Measurements from ENCODE around the gene GLT1D1. TPM values are rescaled to one million over a fixed set of nuclear protein-coding genes. Genes with fewer than 3 reads are reported as not detected.

Gene GLT1D1
- total RNA-seq, 1 donor from 2014 or later, result 5.4 TPM

DNA sequence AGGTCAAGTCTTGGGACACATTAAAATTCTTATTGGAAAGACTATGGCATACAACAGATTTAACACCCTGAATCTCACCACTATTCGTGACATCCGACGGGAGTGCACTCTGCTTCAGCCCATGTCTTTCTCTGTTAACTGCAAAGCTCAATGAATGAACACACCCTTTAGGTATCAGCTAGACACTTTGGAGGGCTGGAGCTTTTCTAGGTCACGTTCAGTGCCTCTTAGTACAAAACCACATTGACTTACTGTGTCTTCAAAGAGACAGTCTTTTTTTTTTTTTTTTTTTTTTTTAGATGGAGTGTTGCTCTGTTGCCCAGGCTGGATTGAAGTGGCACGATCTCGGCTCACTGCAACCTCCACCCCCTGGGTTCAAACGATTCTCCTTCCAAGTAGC is 80.6 kb downstream of the GLT1D1 start:
- Histone ChIP-seq H3K27me3 (no peaks in the 10 kb centered on the region), H3K4me1 (peaks cover 9% of the 10 kb centered on the region), H2AFZ (replicated peaks) (no peak overlapping the region), H3K9ac (no peak overlapping the region), H3F3A (ENCODE audit: low read depth) (no peaks in the 10 kb centered on the region), H3K9me3 (ENCODE audit: low read depth) (no peaks in the 10 kb centered on the region), H3K79me2 (ENCODE audit: low read depth) (no peaks in the 10 kb centered on the region), H3K4me3 (no peak overlapping the region), H4K20me1 (ENCODE audit: low read depth) (no peaks in the 10 kb centered on the region), H3K4me2 (no peak overlapping the region), H3K36me3 (no peaks in the 10 kb centered on the region), H3K27ac (no peak overlapping the region)
- no peak overlapping the region for H3K4me3 Mint-ChIP-seq
- peaks cover 3% of the 10 kb centered on the region for H3K27me3 Mint-ChIP-seq (ENCODE audit: insufficient read depth, low read depth)
- TF ChIP-seq EZH2phosphoT487 (IDR thresholded peaks at IDR 0.05) (no peak), EZH2 (IDR thresholded peaks at IDR 0.05) (no peak), CTCF (IDR thresholded peaks at IDR 0.05) (no peak)
- H3K36me3 Mint-ChIP-seq, result no peaks in the 10 kb centered on the region
- H3K27ac Mint-ChIP-seq, result no peak overlapping the region
- no peaks in the 10 kb centered on the region for H3K9me3 Mint-ChIP-seq
- DNase-seq (ENCODE audit: low spot score), result no peak
- peaks cover 12% of the 10 kb centered on the region for H3K4me1 Mint-ChIP-seq

- Histone ChIP-seq H3K4me1 (no peaks in the 10 kb centered on the region), H3K36me3 (no peaks in the 10 kb centered on the region), H3K4me3 (no peak overlapping the region), H3K79me2 (ENCODE audit: low read depth) (no peaks in the 10 kb centered on the region), H2AFZ (replicated peaks) (no peak overlapping the region), H3K9ac (no peak overlapping the region), H3K27ac (no peak overlapping the region), H3K4me2 (no peak overlapping the region), H3K27me3 (no peaks in the 10 kb centered on the region), H4K20me1 (ENCODE audit: low read depth) (no peaks in the 10 kb centered on the region), H3F3A (ENCODE audit: low read depth) (no peaks in the 10 kb centered on the region), H3K9me3 (ENCODE audit: low read depth) (no peaks in the 10 kb centered on the region)
- TF ChIP-seq EZH2phosphoT487 (IDR thresholded peaks at IDR 0.05) (no peak), CTCF (IDR thresholded peaks at IDR 0.05) (no peak), EZH2 (IDR thresholded peaks at IDR 0.05) (no peak)
- Mint-ChIP-seq H3K27ac (no peak overlapping the region), H3K9me3 (no peaks in the 10 kb centered on the region), H3K36me3 (no peaks in the 10 kb centered on the region), H3K4me3 (no peak overlapping the region), H3K27me3 (ENCODE audit: insufficient read depth, low read depth) (no peaks in the 10 kb centered on the region), H3K4me1 (no peaks in the 10 kb centered on the region)
- no peak for DNase-seq (ENCODE audit: low spot score)
These were observed 85.6 kb downstream of the GLT1D1 start for GRCh38 chr12:128938886-128939285.

DNA sequence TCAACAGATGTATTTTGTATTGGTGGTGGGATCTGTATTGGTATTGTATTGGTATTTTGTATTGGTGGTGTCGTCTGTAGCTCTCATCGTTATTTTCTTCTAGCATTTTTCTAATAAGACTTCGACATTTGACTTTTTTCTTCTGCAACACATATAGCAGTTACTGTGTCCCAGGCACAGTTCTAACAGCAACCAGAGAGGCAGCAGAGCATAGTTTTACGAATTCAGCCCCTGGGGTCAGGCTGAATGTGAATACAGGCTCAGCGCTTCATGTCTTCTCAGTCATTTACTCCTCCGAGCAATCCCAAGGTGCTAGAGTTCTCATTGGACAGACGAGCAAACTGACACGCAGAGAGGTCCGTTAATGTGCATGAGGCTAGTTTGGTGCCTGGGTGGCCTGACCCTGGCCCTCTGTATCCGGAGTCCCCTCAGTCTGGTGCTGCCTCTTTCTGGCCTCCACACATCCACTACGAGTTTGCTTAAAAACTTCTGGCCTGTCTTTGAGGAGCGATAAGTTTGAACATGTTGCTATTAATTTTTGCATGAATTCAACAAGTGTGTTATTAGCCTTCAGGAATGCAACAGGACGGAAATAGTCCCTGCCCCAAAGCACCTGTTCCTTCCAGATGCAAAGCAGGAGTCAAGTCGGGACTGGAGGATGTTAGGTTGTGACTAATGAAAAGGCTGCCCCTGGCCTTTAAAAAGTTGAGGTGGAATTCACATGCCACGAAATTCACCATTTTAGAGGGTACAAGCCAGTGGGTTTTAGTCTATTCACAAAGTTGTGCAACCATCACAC is 87.0 kb downstream of the GLT1D1 start:
- no peak overlapping the region for H3K4me2 ChIP-seq
- H3K9me3 ChIP-seq (ENCODE audit: low read depth), result no peaks in the 10 kb centered on the region
- H3K27ac ChIP-seq, result no peak overlapping the region
- no peaks in the 10 kb centered on the region for H3K36me3 ChIP-seq
- no peak for TF ChIP-seq CTCF (IDR thresholded peaks at IDR 0.05)
- no peak for TF ChIP-seq EZH2phosphoT487 (IDR thresholded peaks at IDR 0.05)
- no peak for TF ChIP-seq EZH2 (IDR thresholded peaks at IDR 0.05)
- no peak for DNase-seq (ENCODE audit: low spot score)
- no peaks in the 10 kb centered on the region for H3F3A ChIP-seq (ENCODE audit: low read depth)
- H3K27ac Mint-ChIP-seq, result no peak overlapping the region
- H3K79me2 ChIP-seq (ENCODE audit: low read depth), result no peaks in the 10 kb centered on the region
- no peak overlapping the region for H3K4me3 Mint-ChIP-seq
- H3K4me3 ChIP-seq, result no peak overlapping the region
- H2AFZ ChIP-seq (replicated peaks), result no peak overlapping the region
- H3K27me3 ChIP-seq, result no peaks in the 10 kb centered on the region
- no peaks in the 10 kb centered on the region for H3K4me1 Mint-ChIP-seq
- no peaks in the 10 kb centered on the region for H4K20me1 ChIP-seq (ENCODE audit: low read depth)
- H3K9ac ChIP-seq, result no peak overlapping the region
- no peaks in the 10 kb centered on the region for H3K4me1 ChIP-seq
- H3K36me3 Mint-ChIP-seq, result no peaks in the 10 kb centered on the region
- no peaks in the 10 kb centered on the region for H3K27me3 Mint-ChIP-seq (ENCODE audit: insufficient read depth, low read depth)
- H3K9me3 Mint-ChIP-seq, result no peaks in the 10 kb centered on the region
